Liver (tissue), 9 donors: Measurements from ENCODE around the gene NCOR2. TPM values are rescaled to one million over a fixed set of nuclear protein-coding genes. Genes with fewer than 3 reads are reported as not detected.

Experiments used
- DNase-seq: peaks from one replicate; pipeline ENCODE4 v3.0.0-alpha.2; 2017; ENCODE audit warnings: low spot score
- H3K27ac ChIP-seq, 2 donors: one replicate each; pipeline ENCODE4 v1.7.0; 2013; ENCODE audit warnings: inconsistent platforms in 2 of 2, low read length in 2 of 2, control low read depth in 1 of 2, low read depth in 1 of 2, mild to moderate bottlenecking in 1 of 2
- H3K27me3 ChIP-seq, 4 donors: one replicate each; pipeline versions ENCODE4 v1.6.1 to v1.7.0; 2013; ENCODE audit warnings: low read length in 3 of 4, inconsistent platforms in 1 of 4, mild to moderate bottlenecking in 1 of 4, moderate library complexity in 1 of 4; ENCODE audit not compliant: control insufficient read depth in 4 of 4, insufficient read depth in 4 of 4
- H3K36me3 ChIP-seq, 4 donors: one replicate each; pipeline versions ENCODE4 v1.6.1 to v1.7.0; 2013; ENCODE audit warnings: low read length in 3 of 4, mild to moderate bottlenecking in 3 of 4, low read depth in 1 of 4, moderate library complexity in 1 of 4; ENCODE audit not compliant: control insufficient read depth in 4 of 4, insufficient read depth in 3 of 4
- H3K4me1 ChIP-seq, 4 donors: one replicate each; pipeline versions ENCODE4 v1.6.1 to v1.7.0; 2013; ENCODE audit warnings: low read length in 3 of 4, mild to moderate bottlenecking in 3 of 4, moderate library complexity in 1 of 4; ENCODE audit not compliant: control insufficient read depth in 4 of 4, insufficient read depth in 4 of 4
- H3K4me3 ChIP-seq, 3 donors: one replicate each; pipeline versions ENCODE4 v1.6.1 to v1.7.0; 2013; ENCODE audit warnings: low read length in 3 of 3, control low read depth in 1 of 3, low read depth in 1 of 3, mild to moderate bottlenecking in 1 of 3
- H3K9ac ChIP-seq, 2 donors: one replicate each; pipeline ENCODE4 v1.7.0; 2013; ENCODE audit warnings: low read length in 2 of 2, mild to moderate bottlenecking in 2 of 2, moderate library complexity in 2 of 2, control low read depth in 1 of 2, low read depth in 1 of 2
- H3K9me3 ChIP-seq, 4 donors: one replicate each; pipeline versions ENCODE4 v1.6.1 to v1.7.0; 2013; ENCODE audit warnings: low read length in 3 of 4; ENCODE audit not compliant: control insufficient read depth in 4 of 4
- FOXA2 ChIP-seq: IDR thresholded peaks from 2 replicates; pipeline ENCODE4 v1.6.1; 2016; ENCODE audit warnings: antibody characterized with exemption
- HNF4A ChIP-seq, 2 donors: conservative IDR thresholded peaks; 2 replicates each; pipeline ENCODE4 v1.6.1; 2016; ENCODE audit warnings: antibody characterized with exemption in 2 of 2, mild to moderate bottlenecking in 2 of 2
- HNF4G ChIP-seq: IDR thresholded peaks from 2 replicates; pipeline ENCODE4 v1.6.1; 2016; ENCODE audit warnings: antibody characterized with exemption
- JUND ChIP-seq, 2 donors: IDR thresholded peaks; 2 replicates each; pipeline ENCODE4 v1.6.1; 2016; ENCODE audit warnings: antibody characterized with exemption in 2 of 2
- NR2F2 ChIP-seq: IDR thresholded peaks from 2 replicates; pipeline ENCODE4 v1.6.1; 2016; ENCODE audit warnings: antibody characterized with exemption
- RAD21 ChIP-seq, 2 donors: IDR thresholded peaks; 2 replicates each; pipeline ENCODE4 v1.6.1; 2016; ENCODE audit warnings: antibody characterized with exemption in 2 of 2, mild to moderate bottlenecking in 2 of 2
- RXRA ChIP-seq, 2 donors: IDR thresholded peaks; 2 replicates each; pipeline ENCODE4 v1.6.1; 2017 to 2018; ENCODE audit warnings: antibody characterized with exemption in 2 of 2, mild to moderate bottlenecking in 1 of 2
- SP1 ChIP-seq: IDR thresholded peaks from 2 replicates; pipeline ENCODE4 v1.6.1; 2018; ENCODE audit warnings: antibody characterized with exemption, mild to moderate bottlenecking
- YY1 ChIP-seq: IDR thresholded peaks from 2 replicates; pipeline ENCODE4 v1.6.1; 2016; ENCODE audit warnings: antibody characterized with exemption, mild to moderate bottlenecking
- WGBS: extraction: QIAGEN DNeasy Blood & Tissue Kit; methylation state at CpG from one replicate; pipeline ENCODE4 v1.1.7; 2013; 5-methylcytosine and 5-hydroxymethylcytosine counted together
- polyA plus RNA-seq, 2 donors: library from polyadenylated mRNA; stranded (reverse) in 1 of 2; unstranded in 1 of 2; fragments of 200-250 nt in 1 of 2; fragments of >200 nt in 1 of 2; fragmentation: Nextera tagmentation in 1 of 2; extraction: Ambion mirVana in 1 of 2; gene quantifications; one replicate each; pipeline versions ENCODE4 v1.2.1 to v1.2.3, GENCODE V29; 2013 to 2015
- total RNA-seq, 2 donors: library from RNA; depleted of rRNA; stranded (reverse); fragments of >200 nt; gene quantifications; one replicate each; pipeline ENCODE4 v1.2.3, GENCODE V29; 2014
- TF ChIP-seq, protein P1 (sequence below): IDR thresholded peaks from 2 replicates; pipeline ENCODE4 v1.6.1; 2016; ENCODE audit warnings: antibody characterized with exemption
- TF ChIP-seq, protein P2 (sequence below): fragments of 150-350 bp; IDR thresholded peaks from 2 replicates; pipeline ENCODE4 v1.5.1; 2017; ENCODE audit warnings: improper control_type of control experiment, low read depth, low read length; ENCODE audit not compliant: missing input control
- TF ChIP-seq, protein P3 (sequence below): IDR thresholded peaks from 2 replicates; pipeline ENCODE4 v1.6.1; 2016; ENCODE audit warnings: antibody characterized with exemption, mild to moderate bottlenecking
- donor health status: healthy.
- donor health status: healthy.
- donor health status: healthy.
- donor health status: healthy.
- donor health status: healthy.

NCOR2 gene
- total and polyA plus RNA-seq, 4 donors = 7.9 to 31.6 (median 18.1) TPM

DNA sequence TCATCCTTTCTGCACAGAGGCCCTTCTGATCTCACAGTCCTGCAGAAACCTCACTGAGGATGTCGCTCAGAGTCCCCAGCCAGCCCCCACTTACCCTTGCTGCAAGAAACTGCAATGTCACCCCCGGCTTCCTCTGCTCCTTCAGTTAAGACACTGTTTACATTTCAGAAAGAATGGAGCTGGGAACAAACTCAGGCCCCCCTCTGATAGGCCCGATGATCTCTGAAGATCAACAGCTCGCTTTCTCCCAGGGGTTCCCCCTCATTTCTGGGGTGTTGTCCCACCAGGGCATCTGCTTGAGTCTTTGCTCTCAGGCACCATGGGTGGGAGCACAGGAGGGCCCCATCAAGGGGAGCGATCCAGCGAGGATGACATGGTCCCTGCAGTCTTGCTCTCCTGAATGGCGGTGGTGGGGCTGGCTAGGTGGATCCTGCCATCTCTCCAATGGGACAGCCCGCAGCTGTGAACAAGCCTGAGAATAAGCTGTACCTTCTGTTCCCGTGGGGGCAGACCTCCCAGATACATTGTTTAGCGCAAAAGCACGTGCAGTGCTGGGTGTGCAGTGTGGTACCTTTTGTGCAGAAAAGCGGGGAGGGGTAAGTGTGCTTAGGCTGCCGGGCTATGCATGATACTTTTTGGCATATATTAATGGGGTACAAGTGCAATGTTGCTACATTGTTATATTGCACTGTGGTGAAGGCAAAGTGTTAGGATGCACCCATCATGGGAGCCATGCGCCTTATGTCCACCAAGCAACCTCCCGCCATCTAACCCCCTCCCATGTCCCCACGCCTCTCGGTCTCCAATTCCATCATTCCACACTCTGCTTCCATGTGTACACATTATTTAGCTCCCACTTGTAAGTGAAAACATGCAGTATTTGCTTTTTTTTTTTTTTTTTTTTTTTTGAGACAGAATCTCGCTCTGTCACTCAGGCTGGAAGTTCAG is 6.7 kb upstream of the NCOR2 start:
- H3K9ac ChIP-seq = no peak overlapping the region
- H3K9me3 ChIP-seq = peaks cover 0 to 4% (median 0%) of the 10 kb centered on the region in 4 donors
- H3K27me3 ChIP-seq = no peaks in the 10 kb centered on the region
- no peaks in the 10 kb centered on the region for H3K36me3 ChIP-seq
- DNase-seq = no peak
- no peaks in the 10 kb centered on the region for H3K4me1 ChIP-seq
- no peak overlapping the region for H3K27ac ChIP-seq
- WGBS = 90% methylated on average over 18 of the region's 18 CpGs
- no peak overlapping the region for H3K4me3 ChIP-seq
- TF ChIP-seq, protein P1, sequence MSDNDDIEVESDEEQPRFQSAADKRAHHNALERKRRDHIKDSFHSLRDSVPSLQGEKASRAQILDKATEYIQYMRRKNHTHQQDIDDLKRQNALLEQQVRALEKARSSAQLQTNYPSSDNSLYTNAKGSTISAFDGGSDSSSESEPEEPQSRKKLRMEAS = no peak
- TF ChIP-seq, protein P2, sequence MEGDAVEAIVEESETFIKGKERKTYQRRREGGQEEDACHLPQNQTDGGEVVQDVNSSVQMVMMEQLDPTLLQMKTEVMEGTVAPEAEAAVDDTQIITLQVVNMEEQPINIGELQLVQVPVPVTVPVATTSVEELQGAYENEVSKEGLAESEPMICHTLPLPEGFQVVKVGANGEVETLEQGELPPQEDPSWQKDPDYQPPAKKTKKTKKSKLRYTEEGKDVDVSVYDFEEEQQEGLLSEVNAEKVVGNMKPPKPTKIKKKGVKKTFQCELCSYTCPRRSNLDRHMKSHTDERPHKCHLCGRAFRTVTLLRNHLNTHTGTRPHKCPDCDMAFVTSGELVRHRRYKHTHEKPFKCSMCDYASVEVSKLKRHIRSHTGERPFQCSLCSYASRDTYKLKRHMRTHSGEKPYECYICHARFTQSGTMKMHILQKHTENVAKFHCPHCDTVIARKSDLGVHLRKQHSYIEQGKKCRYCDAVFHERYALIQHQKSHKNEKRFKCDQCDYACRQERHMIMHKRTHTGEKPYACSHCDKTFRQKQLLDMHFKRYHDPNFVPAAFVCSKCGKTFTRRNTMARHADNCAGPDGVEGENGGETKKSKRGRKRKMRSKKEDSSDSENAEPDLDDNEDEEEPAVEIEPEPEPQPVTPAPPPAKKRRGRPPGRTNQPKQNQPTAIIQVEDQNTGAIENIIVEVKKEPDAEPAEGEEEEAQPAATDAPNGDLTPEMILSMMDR = no peak
- TF ChIP-seq JUND (IDR thresholded peaks at IDR 0.05) (no peak), NR2F2 (no peak), HNF4G (no peak), FOXA2 (no peak), YY1 (no peak), RXRA (IDR thresholded peaks at IDR 0.05) (no peak), RAD21 (IDR thresholded peaks at IDR 0.05) (no peak), HNF4A (conservative IDR thresholded peaks at IDR 0.05) (no peak)
- TF ChIP-seq, protein P3, sequence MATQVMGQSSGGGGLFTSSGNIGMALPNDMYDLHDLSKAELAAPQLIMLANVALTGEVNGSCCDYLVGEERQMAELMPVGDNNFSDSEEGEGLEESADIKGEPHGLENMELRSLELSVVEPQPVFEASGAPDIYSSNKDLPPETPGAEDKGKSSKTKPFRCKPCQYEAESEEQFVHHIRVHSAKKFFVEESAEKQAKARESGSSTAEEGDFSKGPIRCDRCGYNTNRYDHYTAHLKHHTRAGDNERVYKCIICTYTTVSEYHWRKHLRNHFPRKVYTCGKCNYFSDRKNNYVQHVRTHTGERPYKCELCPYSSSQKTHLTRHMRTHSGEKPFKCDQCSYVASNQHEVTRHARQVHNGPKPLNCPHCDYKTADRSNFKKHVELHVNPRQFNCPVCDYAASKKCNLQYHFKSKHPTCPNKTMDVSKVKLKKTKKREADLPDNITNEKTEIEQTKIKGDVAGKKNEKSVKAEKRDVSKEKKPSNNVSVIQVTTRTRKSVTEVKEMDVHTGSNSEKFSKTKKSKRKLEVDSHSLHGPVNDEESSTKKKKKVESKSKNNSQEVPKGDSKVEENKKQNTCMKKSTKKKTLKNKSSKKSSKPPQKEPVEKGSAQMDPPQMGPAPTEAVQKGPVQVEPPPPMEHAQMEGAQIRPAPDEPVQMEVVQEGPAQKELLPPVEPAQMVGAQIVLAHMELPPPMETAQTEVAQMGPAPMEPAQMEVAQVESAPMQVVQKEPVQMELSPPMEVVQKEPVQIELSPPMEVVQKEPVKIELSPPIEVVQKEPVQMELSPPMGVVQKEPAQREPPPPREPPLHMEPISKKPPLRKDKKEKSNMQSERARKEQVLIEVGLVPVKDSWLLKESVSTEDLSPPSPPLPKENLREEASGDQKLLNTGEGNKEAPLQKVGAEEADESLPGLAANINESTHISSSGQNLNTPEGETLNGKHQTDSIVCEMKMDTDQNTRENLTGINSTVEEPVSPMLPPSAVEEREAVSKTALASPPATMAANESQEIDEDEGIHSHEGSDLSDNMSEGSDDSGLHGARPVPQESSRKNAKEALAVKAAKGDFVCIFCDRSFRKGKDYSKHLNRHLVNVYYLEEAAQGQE = no peak

DNA sequence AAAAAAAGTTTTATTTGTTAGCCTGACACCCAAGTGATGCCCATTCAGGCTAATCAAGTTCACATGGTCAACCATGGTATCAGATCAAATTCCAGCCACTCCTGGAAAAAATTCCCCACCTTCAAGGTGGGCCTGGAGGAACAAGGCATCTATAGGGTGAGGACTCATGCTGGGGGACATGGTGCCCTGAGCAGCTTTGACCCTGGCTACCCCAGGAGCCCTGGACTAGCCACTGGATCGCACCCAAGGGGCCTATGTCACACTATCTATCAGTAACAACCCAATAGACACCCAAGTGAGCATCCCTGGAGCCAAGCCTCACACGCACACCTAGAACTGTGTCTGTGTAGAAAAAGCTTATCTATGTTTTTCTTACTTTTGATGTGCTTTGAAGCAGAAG is 4.1 kb upstream of the NCOR2 start:
- TF ChIP-seq, protein P1 = no peak
- TF ChIP-seq SP1 = no peak
- no peak for TF ChIP-seq HNF4G
- TF ChIP-seq NR2F2 = no peak
- Histone ChIP-seq H3K4me3 (no peak overlapping the region), H3K4me1 (peaks cover 4 to 9% (median 7%) of the 10 kb centered on the region in 4 donors), H3K9ac (no peak overlapping the region), H3K36me3 (no peaks in the 10 kb centered on the region), H3K9me3 (no peaks in the 10 kb centered on the region), H3K27ac (no peak overlapping the region), H3K27me3 (no peaks in the 10 kb centered on the region)
- WGBS = 97% methylated on average over 2 of the region's 2 CpGs
- DNase-seq = no peak
